ENCODE data around the gene IL1RL1. TPM values are rescaled to one million over a fixed set of nuclear protein-coding genes. Genes with fewer than 3 reads are reported as not detected.

The IL1RL1 gene
- total RNA-seq, 1 experiment from 2014 or later, result 5.7 TPM

DNA sequence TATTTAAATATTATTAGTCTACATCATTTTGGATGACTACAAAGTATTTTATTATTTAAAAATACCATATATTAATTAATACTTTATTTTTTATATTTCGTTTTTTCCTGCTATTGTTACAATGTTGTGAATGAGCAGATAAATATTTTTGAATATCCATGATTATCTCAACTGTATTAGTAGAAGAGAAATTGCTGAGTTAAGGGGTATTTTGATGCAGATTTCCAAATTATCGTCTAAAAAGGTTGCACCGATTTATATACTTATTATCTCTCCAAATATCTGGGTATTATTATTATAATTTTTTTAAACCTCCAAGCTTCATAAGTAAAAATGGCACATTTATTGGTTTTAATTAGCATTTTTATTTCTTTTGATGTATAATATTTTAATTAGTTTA is 8.9 kb upstream of the IL1RL1 start:
- no peak overlapping the region for H3K4me2 ChIP-seq (ENCODE audit: low read length)
- no peak for ATAC-seq
- no peak overlapping the region for H3K9ac ChIP-seq (ENCODE audit: low read length)
- no peak for DNase-seq
- no peaks in the 10 kb centered on the region for H3F3A ChIP-seq (ENCODE audit: low read length, unreplicated experiment)
- H3K79me2 ChIP-seq (ENCODE audit: low read length), result no peaks in the 10 kb centered on the region
- no peak overlapping the region for H3K27ac ChIP-seq (ENCODE audit: low read length)
- TF ChIP-seq EZH2 (IDR thresholded peaks at IDR 0.05; ENCODE audit: low read length, unreplicated experiment) (no peak), EZH2phosphoT487 (IDR thresholded peaks at IDR 0.05; ENCODE audit: borderline replicate concordance, low read length) (no peak)
- TF ChIP-seq, protein P1, sequence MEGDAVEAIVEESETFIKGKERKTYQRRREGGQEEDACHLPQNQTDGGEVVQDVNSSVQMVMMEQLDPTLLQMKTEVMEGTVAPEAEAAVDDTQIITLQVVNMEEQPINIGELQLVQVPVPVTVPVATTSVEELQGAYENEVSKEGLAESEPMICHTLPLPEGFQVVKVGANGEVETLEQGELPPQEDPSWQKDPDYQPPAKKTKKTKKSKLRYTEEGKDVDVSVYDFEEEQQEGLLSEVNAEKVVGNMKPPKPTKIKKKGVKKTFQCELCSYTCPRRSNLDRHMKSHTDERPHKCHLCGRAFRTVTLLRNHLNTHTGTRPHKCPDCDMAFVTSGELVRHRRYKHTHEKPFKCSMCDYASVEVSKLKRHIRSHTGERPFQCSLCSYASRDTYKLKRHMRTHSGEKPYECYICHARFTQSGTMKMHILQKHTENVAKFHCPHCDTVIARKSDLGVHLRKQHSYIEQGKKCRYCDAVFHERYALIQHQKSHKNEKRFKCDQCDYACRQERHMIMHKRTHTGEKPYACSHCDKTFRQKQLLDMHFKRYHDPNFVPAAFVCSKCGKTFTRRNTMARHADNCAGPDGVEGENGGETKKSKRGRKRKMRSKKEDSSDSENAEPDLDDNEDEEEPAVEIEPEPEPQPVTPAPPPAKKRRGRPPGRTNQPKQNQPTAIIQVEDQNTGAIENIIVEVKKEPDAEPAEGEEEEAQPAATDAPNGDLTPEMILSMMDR (conservative IDR thresholded peaks at IDR 0.05; ENCODE audit: low read depth, low read length), result no peak
- H4K20me1 ChIP-seq (ENCODE audit: low read length), result no peaks in the 10 kb centered on the region
- intact Hi-C loops (cut with micrococcal nuclease), result no loop called here
- H3K27me3 ChIP-seq (ENCODE audit: low read length), result no peaks in the 10 kb centered on the region
- no TSS peak for BruUV-seq (replicated peaks)
- ChIA-PET POLR2A (ENCODE audit: unreplicated experiment) (no interaction called here), CTCF (interaction anchor here (0.6 kb wide), 1 partner anchor 14 kb away, joined by 3 read pairs; no protein-coding TSS in a partner anchor)
- H3K36me3 ChIP-seq (ENCODE audit: low read depth, low read length), result no peaks in the 10 kb centered on the region
- H2AFZ ChIP-seq (ENCODE audit: low read length), result no peak overlapping the region
- H3K4me1 ChIP-seq (ENCODE audit: insufficient read depth, low read length), result no peaks in the 10 kb centered on the region
- H3K4me3 ChIP-seq (ENCODE audit: low read length), result no peak overlapping the region
- H3K9me3 ChIP-seq (ENCODE audit: low read length), result no peaks in the 10 kb centered on the region
- H3K9me2 ChIP-seq (replicated peaks; ENCODE audit: low read length), result no peaks in the 10 kb centered on the region

- Histone ChIP-seq H3K27me3 (ENCODE audit: low read length) (no peaks in the 10 kb centered on the region), H3F3A (ENCODE audit: low read length, unreplicated experiment) (no peaks in the 10 kb centered on the region), H3K4me3 (ENCODE audit: low read length) (no peak overlapping the region), H3K9me2 (replicated peaks; ENCODE audit: low read length) (no peaks in the 10 kb centered on the region), H3K9me3 (ENCODE audit: low read length) (no peaks in the 10 kb centered on the region), H3K9ac (ENCODE audit: low read length) (no peak overlapping the region), H3K79me2 (ENCODE audit: low read length) (no peaks in the 10 kb centered on the region), H3K36me3 (ENCODE audit: low read depth, low read length) (no peaks in the 10 kb centered on the region), H2AFZ (ENCODE audit: low read length) (no peak overlapping the region), H4K20me1 (ENCODE audit: low read length) (no peaks in the 10 kb centered on the region), H3K4me1 (ENCODE audit: insufficient read depth, low read length) (no peaks in the 10 kb centered on the region), H3K27ac (ENCODE audit: low read length) (no peak overlapping the region), H3K4me2 (ENCODE audit: low read length) (no peak overlapping the region)
- intact Hi-C loops (cut with micrococcal nuclease), result no loop called here
- TF ChIP-seq EZH2phosphoT487 (IDR thresholded peaks at IDR 0.05; ENCODE audit: borderline replicate concordance, low read length) (no peak), EZH2 (IDR thresholded peaks at IDR 0.05; ENCODE audit: low read length, unreplicated experiment) (no peak)
- TF ChIP-seq, protein P1 (conservative IDR thresholded peaks at IDR 0.05; ENCODE audit: low read depth, low read length), result no peak
- DNase-seq, result no peak
- ChIA-PET CTCF (no interaction called here), POLR2A (ENCODE audit: unreplicated experiment) (no interaction called here)
- no TSS peak for BruUV-seq (replicated peaks)
- ATAC-seq, result no peak
Observed at GRCh38 chr2:102303589-102303988, 7.8 kb upstream of the IL1RL1 start.

- no TSS peak for BruUV-seq (replicated peaks)
Observed at GRCh38 chr2:102304268-102304667, 7.1 kb upstream of the IL1RL1 start.

More at GRCh38 chr2:102304268-102304667, 7.1 kb upstream of the IL1RL1 start:
- H3K4me3 ChIP-seq (ENCODE audit: low read length), result no peak overlapping the region
- intact Hi-C loops (cut with micrococcal nuclease), result no loop called here
- no peak for TF ChIP-seq EZH2 (IDR thresholded peaks at IDR 0.05; ENCODE audit: low read length, unreplicated experiment)
- TF ChIP-seq, protein P1 (conservative IDR thresholded peaks at IDR 0.05; ENCODE audit: low read depth, low read length), result no peak
- TF ChIP-seq EZH2phosphoT487 (IDR thresholded peaks at IDR 0.05; ENCODE audit: borderline replicate concordance, low read length), result no peak
- DNase-seq (peak; percentile 14), ATAC-seq (no peak)
- H3K27ac ChIP-seq (ENCODE audit: low read length), result no peak overlapping the region
- H3K4me1 ChIP-seq (ENCODE audit: insufficient read depth, low read length), result no peaks in the 10 kb centered on the region
- no peak overlapping the region for H3K9ac ChIP-seq (ENCODE audit: low read length)
- H3K79me2 ChIP-seq (ENCODE audit: low read length), result no peaks in the 10 kb centered on the region
- H3K27me3 ChIP-seq (ENCODE audit: low read length), result no peaks in the 10 kb centered on the region
- no peaks in the 10 kb centered on the region for H3K36me3 ChIP-seq (ENCODE audit: low read depth, low read length)
- no peaks in the 10 kb centered on the region for H3K9me2 ChIP-seq (replicated peaks; ENCODE audit: low read length)
- no peak overlapping the region for H2AFZ ChIP-seq (ENCODE audit: low read length)
- no peaks in the 10 kb centered on the region for H4K20me1 ChIP-seq (ENCODE audit: low read length)
- ChIA-PET CTCF (no interaction called here), POLR2A (ENCODE audit: unreplicated experiment) (no interaction called here)
- H3K9me3 ChIP-seq (ENCODE audit: low read length), result no peaks in the 10 kb centered on the region
- no peak overlapping the region for H3K4me2 ChIP-seq (ENCODE audit: low read length)
- H3F3A ChIP-seq (ENCODE audit: low read length, unreplicated experiment), result no peaks in the 10 kb centered on the region
